Stimulated activated naive CD8-positive, alpha-beta T cell treated with anti-CD3 and anti-CD28 coated beads, Interleukin-15, Interleukin-2, amounts not matched to agents 100 ng/mL and 50 ng/mL, for 24 hours (primary cell): ENCODE data around the gene BTD.
A peak's percentile ranks its signal among the peaks of the same experiment; 100 is the strongest.
"Not testable (repeated sequence)": the region's sequence is repeated elsewhere in the genome, so short reads cannot be mapped to it uniquely, and the experiment has no call there.

Source experiments
- H3K27ac Mint-ChIP-seq: one replicate; pipeline ENCODE4 v1.8.0; 2021; ENCODE audit warnings: mild to moderate bottlenecking, mixed read lengths
- H3K27me3 Mint-ChIP-seq: one replicate; pipeline ENCODE4 v1.8.0; 2021; ENCODE audit warnings: mixed read lengths
- H3K36me3 Mint-ChIP-seq: one replicate; pipeline ENCODE4 v1.8.0; 2021; ENCODE audit warnings: low read depth, mixed read lengths
- H3K4me1 Mint-ChIP-seq: one replicate; pipeline ENCODE4 v1.8.0; 2021; ENCODE audit warnings: low read depth, mixed read lengths
- H3K4me3 Mint-ChIP-seq: one replicate; pipeline ENCODE4 v1.8.0; 2021; ENCODE audit warnings: mild to moderate bottlenecking, mixed read lengths
- H3K9me3 Mint-ChIP-seq: one replicate; pipeline ENCODE4 v1.8.0; 2021; ENCODE audit warnings: mixed read lengths

The BTD gene

DNA sequence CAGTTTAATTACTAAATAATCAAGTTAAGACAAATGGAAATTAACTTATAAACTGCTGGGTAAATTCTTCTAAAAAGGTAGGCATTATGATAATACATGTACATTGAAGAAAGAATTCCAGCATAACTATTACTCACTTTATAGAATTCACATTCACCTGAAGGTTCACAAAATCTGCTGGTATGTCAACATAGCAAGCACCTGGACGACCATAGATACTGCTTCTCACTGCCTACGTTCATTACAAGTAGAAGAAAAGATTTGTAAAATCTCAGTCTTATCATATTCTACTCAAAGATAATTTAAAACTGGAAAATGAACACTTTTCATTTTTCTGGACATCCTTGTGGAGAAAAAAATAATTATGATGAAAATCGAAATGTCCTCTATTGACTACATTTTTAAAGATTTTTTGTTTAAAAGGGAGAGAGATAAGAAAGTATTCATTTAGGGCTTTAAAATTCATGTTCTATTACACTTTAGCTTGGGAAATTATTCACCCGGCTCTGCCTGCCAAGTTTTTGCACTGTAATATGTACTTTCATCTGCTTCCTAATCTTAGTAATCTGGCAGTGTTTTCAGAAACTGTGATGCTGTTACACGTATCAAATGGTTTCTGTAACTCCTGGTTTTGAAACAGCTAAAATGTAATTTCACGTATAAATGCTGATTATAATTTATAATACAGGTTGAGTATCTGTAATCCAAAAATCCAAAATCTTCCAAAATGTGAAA, 16.3 kb upstream of the BTD start:
- H3K27ac Mint-ChIP-seq = no peak overlapping the region
- H3K27me3 Mint-ChIP-seq = no peaks in the 10 kb centered on the region
- no peaks in the 10 kb centered on the region for H3K9me3 Mint-ChIP-seq
- no peak overlapping the region for H3K4me3 Mint-ChIP-seq
- H3K4me1 Mint-ChIP-seq = no peaks in the 10 kb centered on the region
- H3K36me3 Mint-ChIP-seq = peaks cover 52% of the 10 kb centered on the region

DNA sequence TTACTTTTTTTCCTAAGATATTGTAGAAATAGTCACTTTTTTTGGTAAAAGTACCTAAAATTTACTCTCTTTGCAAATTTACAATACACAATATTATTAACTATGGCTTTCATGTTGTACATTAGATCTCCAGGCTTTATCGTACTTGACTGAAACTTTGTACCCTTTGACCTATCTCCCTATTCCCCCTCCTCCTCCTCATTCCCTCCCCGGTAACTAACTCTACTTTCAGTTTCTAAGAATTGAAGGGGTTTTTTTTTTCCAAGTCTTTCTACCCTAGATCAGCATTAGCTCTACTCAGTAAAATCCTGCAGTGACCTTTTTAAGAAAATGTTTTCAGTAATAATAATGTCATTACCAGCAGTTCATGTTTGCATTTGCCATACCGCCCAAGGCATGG, 10.3 kb upstream of the BTD start:
- peaks cover 34% of the 10 kb centered on the region for H3K36me3 Mint-ChIP-seq
- peaks cover 10% of the 10 kb centered on the region for H3K4me1 Mint-ChIP-seq
- no peak overlapping the region for H3K4me3 Mint-ChIP-seq
- no peaks in the 10 kb centered on the region for H3K9me3 Mint-ChIP-seq
- H3K27me3 Mint-ChIP-seq = no peaks in the 10 kb centered on the region
- no peak overlapping the region for H3K27ac Mint-ChIP-seq

DNA sequence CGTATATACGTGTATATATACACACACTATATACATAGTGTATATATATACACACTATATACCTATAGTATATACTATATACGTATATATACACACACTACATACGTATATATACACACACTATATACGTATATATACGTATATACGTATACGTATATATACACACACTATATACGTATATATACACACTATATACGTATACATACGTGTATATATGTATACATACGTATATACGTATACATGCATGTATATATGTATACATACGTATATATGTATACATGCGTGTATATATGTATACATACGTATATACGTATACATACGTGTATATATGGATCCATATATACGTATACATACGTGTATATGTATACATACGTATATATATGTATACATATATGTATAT, 9.6 kb upstream of the BTD start:
- H3K27ac Mint-ChIP-seq = no peak overlapping the region
- no peaks in the 10 kb centered on the region for H3K27me3 Mint-ChIP-seq
- H3K4me1 Mint-ChIP-seq = peaks cover 11% of the 10 kb centered on the region
- no peaks in the 10 kb centered on the region for H3K9me3 Mint-ChIP-seq
- H3K36me3 Mint-ChIP-seq = peaks cover 34% of the 10 kb centered on the region
- H3K4me3 Mint-ChIP-seq = no peak overlapping the region

DNA sequence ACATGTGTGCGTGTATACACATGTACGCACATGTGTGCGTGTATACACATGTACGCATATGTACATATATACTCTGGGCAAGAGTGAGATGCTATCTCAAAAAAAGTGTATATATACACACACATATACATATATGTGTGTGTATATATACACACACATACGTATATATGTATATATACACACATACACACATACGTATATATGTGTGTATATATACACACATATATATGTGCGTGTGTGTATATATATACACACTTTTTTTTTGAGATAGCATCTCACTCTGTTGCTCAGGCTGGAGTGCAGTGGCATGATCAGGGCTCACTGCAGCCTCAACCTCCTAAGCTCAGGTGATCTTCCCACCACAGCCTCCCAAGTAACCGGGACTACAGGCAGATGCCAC, 8.6 kb upstream of the BTD start:
- Mint-ChIP-seq H3K36me3 (peaks cover 39% of the 10 kb centered on the region), H3K4me3 (no peak overlapping the region), H3K9me3 (no peaks in the 10 kb centered on the region), H3K27ac (no peak overlapping the region), H3K27me3 (no peaks in the 10 kb centered on the region), H3K4me1 (peaks cover 11% of the 10 kb centered on the region)

DNA sequence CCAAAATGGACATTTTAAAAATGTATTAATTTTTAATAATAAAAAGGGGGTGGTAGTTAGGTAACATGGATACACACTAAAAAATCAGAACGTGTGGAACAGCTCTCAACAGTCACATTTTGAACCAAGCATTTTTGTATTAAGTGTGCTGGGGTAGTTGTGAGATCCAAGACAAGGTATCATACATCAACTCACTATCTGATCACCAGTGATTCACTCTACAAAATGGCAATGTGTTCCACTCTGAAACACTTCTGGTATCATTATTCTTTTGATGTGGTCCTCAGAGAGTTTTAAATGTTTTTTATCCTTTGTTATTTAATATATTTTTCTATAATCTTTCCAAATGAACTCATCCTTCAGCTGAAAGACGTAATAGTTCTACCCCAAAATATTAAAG, 5.6 kb upstream of the BTD start:
- Mint-ChIP-seq H3K4me3 (no peak overlapping the region), H3K36me3 (peaks cover 33% of the 10 kb centered on the region), H3K4me1 (peaks cover 31% of the 10 kb centered on the region), H3K27me3 (no peaks in the 10 kb centered on the region), H3K9me3 (no peaks in the 10 kb centered on the region), H3K27ac (no peak overlapping the region)

DNA sequence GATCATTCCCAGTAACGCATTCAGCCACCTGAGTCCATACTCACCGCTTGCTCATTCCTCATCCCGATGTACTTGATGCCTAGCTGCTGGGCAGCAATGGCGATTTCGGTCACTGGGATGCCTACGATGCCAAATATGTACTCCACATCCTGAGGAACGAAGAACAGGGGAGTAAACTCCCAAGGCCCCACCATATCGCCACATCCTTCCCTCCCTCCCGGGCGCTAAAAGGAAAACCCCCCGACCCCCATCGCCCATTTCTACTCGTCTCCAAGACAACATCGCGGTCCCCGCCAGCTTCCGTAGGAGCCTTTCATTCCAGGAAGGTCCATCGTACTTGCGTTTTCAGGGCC, 523 bp upstream of the BTD start:
- Mint-ChIP-seq H3K27me3 (no peaks in the 10 kb centered on the region), H3K9me3 (peaks cover 11% of the 10 kb centered on the region), H3K36me3 (peaks cover 46% of the 10 kb centered on the region), H3K4me1 (peaks cover 54% of the 10 kb centered on the region), H3K27ac (peak overlapping the region; percentile 96), H3K4me3 (peak overlapping the region; percentile 100)

DNA sequence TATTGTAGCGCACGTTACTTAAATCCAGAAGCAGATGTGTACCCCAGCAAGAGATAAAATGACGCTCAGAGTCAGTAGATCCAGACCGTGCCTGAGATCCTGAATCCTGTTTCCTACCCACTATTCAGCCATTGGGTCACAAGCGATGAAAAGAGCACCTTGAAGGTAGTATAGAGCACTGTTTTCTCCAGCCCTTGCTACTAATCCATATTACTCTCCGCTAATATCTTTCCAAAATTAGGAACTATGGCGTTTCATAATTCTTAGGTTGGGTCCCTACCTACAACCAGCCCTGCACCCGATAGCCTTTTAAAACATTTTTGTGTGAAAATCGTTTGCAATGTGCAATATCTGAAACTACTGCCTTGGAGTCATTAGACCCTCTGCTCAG, 596 bp downstream of the BTD start:
- H3K27me3 Mint-ChIP-seq = no peaks in the 10 kb centered on the region
- peaks cover 11% of the 10 kb centered on the region for H3K9me3 Mint-ChIP-seq
- peak overlapping the region; percentile 100 for H3K4me3 Mint-ChIP-seq
- peak overlapping the region; percentile 96 for H3K27ac Mint-ChIP-seq
- H3K4me1 Mint-ChIP-seq = peaks cover 50% of the 10 kb centered on the region
- peaks cover 39% of the 10 kb centered on the region for H3K36me3 Mint-ChIP-seq

DNA sequence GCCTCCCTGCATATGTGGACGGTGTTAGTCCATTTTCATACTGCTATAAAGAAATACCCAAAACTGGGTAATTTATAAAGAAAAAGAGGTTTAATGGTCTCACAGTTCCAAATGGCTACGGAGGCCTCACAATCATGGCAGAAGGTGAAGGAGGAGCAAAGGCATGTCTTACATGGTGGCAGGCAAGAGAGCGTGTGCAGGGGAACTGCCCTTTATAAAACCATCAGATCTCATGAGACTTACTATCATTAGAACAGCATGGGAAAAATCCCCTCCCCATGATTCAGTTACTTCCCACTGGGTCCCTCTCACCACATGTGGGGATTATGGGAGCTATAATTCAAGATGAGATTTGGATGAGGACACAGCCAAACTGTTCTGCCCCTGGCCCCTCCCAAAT, 1.3 kb downstream of the BTD start:
- H3K27me3 Mint-ChIP-seq = not testable (repeated sequence)
- peak overlapping the region; percentile 96 for H3K27ac Mint-ChIP-seq
- peaks cover 50% of the 10 kb centered on the region for H3K4me1 Mint-ChIP-seq
- H3K9me3 Mint-ChIP-seq = peaks cover 11% of the 10 kb centered on the region
- peak overlapping the region; percentile 100 for H3K4me3 Mint-ChIP-seq
- peaks cover 35% of the 10 kb centered on the region for H3K36me3 Mint-ChIP-seq

DNA sequence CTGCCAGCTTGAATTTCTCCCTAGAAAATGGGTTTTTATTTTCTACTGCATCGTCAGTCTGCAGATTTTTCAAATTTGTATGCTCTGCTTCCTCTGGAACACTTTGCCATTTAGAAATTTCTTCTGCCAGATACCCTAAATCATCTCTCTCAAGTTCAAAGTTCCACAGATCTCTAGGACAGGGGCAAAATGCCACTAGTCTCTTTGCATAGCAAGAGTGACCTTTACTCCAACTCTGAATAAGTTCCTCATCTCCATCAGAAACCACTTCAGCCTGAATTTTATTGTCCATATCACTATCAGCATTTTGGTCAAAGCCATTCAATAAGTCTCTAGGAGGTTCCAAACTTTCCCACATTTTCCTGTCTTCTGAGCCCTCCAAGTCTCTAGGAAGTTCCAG, 3.0 kb downstream of the BTD start:
- Mint-ChIP-seq H3K4me1 (peaks cover 43% of the 10 kb centered on the region), H3K9me3 (peaks cover 11% of the 10 kb centered on the region), H3K36me3 (peaks cover 20% of the 10 kb centered on the region)
- not testable (repeated sequence) for H3K4me3 Mint-ChIP-seq, H3K27ac Mint-ChIP-seq, H3K27me3 Mint-ChIP-seq

DNA sequence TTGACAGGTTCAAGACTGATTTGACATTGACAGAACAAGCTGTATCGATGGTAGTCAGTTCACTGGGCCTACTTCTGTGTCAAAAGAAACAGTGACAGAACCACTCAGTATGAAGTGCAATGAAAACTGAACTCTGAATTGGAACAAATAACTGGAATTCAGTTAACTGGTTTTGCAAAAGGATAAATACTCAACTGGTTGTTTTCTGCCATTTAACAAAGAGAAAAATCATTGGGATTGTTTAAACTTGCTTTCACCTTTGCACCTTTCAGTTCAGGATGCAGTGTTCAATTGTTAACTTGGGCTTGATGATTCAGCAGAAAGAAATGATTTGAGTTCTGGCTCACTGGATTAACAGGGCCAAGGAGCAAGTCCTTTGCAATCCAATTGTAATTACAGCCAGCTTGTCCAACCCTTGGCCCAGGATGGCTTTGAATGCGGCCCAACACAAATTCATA, 4.9 kb downstream of the BTD start:
- Mint-ChIP-seq H3K36me3 (peaks cover 20% of the 10 kb centered on the region), H3K9me3 (peaks cover 11% of the 10 kb centered on the region), H3K4me1 (peaks cover 27% of the 10 kb centered on the region), H3K27me3 (no peaks in the 10 kb centered on the region), H3K27ac (no peak overlapping the region), H3K4me3 (no peak overlapping the region)

DNA sequence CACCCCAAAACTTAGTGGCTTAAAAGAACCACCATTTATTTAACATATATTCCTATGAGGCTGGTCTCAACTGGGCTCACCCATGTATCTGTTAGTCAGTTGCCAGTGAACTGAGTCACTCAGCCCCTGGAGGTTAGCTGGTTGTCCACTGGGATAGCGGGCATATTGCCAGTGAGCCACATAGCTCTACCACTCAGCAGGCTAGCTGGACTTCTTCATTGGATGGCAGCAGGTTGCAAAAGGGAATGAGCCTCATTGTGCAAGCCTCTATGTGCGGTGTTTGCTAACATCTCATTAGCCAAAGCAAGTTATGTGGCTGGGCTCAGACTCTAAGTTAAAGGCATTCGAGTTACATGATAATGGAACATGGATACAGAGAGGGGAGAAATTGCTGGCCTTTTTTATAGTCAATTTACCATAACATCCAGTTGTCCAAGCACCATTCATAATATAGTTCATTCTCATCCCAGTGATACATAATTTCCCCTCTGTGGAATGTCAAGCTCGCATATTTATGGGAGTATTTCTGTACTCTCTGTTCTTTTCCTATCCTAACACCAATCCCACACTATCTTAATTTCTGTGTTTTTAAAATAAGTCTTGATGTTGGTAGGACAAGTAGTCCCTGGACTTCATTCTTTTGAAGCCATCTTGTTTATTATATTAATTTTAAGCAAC, 8.7 kb downstream of the BTD start:
- H3K27ac Mint-ChIP-seq = no peak overlapping the region
- H3K9me3 Mint-ChIP-seq = no peaks in the 10 kb centered on the region
- H3K36me3 Mint-ChIP-seq = peaks cover 3% of the 10 kb centered on the region
- no peaks in the 10 kb centered on the region for H3K27me3 Mint-ChIP-seq
- H3K4me1 Mint-ChIP-seq = peaks cover under 1% of the 10 kb centered on the region
- no peak overlapping the region for H3K4me3 Mint-ChIP-seq

DNA sequence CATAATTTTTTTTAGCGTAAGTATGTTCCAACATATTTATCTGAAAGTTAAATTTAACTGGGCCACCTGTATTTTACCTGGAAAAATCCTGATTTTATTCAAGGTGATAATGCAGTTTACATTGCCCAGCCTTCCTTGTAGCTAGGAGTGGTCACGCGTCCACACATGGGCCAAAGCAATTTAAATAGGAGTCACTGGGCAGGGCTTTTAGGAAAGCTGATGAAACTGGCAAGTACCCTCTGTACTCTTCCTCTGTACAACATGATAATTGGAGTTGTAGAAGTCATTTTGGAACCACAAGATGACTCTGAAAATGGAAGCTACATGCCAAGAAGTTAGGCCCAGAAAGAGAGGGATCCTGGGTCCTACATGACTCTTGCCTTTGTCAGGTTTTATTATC, 9.5 kb downstream of the BTD start:
- H3K4me3 Mint-ChIP-seq = no peak overlapping the region
- H3K27me3 Mint-ChIP-seq = no peaks in the 10 kb centered on the region
- no peaks in the 10 kb centered on the region for H3K9me3 Mint-ChIP-seq
- peaks cover 2% of the 10 kb centered on the region for H3K36me3 Mint-ChIP-seq
- no peak overlapping the region for H3K27ac Mint-ChIP-seq
- H3K4me1 Mint-ChIP-seq = no peaks in the 10 kb centered on the region

DNA sequence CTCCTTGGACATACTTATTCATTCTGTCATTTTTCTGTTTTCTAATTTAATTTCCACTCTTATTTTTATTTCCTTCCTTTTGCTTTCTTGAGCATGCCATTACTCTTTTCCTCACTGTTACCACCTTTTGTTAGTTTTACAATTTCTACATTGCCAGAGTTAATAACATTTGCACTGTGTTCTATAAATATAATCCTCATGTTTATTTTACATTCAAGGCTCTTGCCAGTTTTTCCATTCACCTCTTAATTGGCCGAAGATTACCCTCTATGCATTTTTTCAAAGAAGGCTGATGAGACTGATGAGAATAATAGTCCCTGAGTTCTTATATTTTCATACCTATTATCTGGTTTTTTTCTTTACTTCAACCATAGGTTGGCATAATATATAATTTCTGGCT, 10.5 kb downstream of the BTD start:
- Mint-ChIP-seq H3K9me3 (no peaks in the 10 kb centered on the region), H3K4me3 (no peak overlapping the region), H3K27me3 (no peaks in the 10 kb centered on the region), H3K27ac (no peak overlapping the region), H3K4me1 (no peaks in the 10 kb centered on the region), H3K36me3 (no peaks in the 10 kb centered on the region)

DNA sequence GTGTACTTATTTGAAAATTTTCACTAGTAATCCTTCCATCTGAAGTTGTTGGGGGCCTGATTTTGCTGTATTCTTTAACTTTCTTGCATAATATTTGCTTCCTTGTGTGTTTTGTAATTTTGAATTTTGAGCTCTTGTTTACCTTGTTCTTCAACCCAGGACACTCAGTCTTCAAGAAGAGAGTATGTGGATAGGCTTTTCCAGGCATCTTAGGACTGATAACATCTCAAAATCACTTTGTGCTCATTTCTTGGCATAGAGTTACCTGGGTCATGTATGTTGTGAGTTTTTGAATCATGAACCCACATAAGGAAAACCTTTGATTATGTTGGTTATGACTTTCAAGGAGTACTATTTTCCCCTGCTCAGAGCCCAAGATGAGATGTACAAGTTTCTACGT, 13.4 kb downstream of the BTD start:
- Mint-ChIP-seq H3K27me3 (no peaks in the 10 kb centered on the region), H3K27ac (no peak overlapping the region), H3K4me1 (no peaks in the 10 kb centered on the region), H3K4me3 (no peak overlapping the region), H3K36me3 (peaks cover 12% of the 10 kb centered on the region), H3K9me3 (peaks cover 10% of the 10 kb centered on the region)

DNA sequence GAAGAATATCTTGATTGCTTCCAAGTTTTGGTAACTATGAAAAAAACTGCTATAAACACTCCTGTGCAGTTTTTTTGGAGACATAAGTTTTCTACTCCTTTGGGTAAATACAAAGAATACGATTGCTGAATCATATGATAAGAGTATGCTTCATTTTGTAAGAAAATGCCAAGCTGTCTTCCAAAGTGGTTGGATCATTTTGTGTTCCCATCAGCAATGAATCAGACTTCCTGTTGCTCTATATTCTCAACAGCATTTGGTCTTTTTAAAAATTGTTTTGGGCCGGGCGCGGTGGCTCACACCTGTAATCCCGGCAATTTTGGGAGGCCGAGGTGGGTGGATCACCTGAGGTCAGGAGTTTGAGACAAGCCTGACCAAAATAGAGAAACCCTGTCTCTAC, 14.5 kb downstream of the BTD start:
- Mint-ChIP-seq H3K9me3 (peaks cover 16% of the 10 kb centered on the region), H3K27me3 (no peaks in the 10 kb centered on the region), H3K36me3 (peaks cover 19% of the 10 kb centered on the region), H3K4me1 (no peaks in the 10 kb centered on the region), H3K4me3 (no peak overlapping the region), H3K27ac (no peak overlapping the region)
